Tibial nerve (tissue), 4 donors: ENCODE data around the gene HOMER2. TPM values are rescaled to one million over a fixed set of nuclear protein-coding genes. Genes with fewer than 3 reads are reported as not detected.
"Not testable (repeated sequence)": the region's sequence is repeated elsewhere in the genome, so short reads cannot be mapped to it uniquely, and the experiment has no call there.

Experiments
- DNase-seq, 2 donors: peaks; one replicate each; pipeline ENCODE4 v3.0.0-alpha.2; 2019; ENCODE audit warnings: low spot score in 2 of 2
- H3K27ac ChIP-seq, 4 donors: fragments of 200-600 bp; sonication (generic) in 3 of 4; one replicate each; pipeline ENCODE4 v1.5.1; 2017 to 2019; ENCODE audit warnings: mild to moderate bottlenecking in 1 of 4
- H3K27me3 ChIP-seq, 2 donors: fragments of 200-600 bp; sonication (generic) in 1 of 2; one replicate each; pipeline versions ENCODE4 v1.5.1 to v1.6.0; 2017 to 2019
- H3K36me3 ChIP-seq, 3 donors: fragments of 200-600 bp; sonication (generic); one replicate each; pipeline ENCODE4 v1.5.1; 2018 to 2019
- H3K4me1 ChIP-seq, 4 donors: fragments of 200-600 bp; sonication (generic) in 3 of 4; one replicate each; pipeline ENCODE4 v1.5.1; 2017 to 2019
- H3K4me3 ChIP-seq, 4 donors: fragments of 200-600 bp; sonication (generic) in 3 of 4; one replicate each; pipeline ENCODE4 v1.5.1; 2017 to 2019; ENCODE audit warnings: mild to moderate bottlenecking in 1 of 4, moderate library complexity in 1 of 4
- H3K9me3 ChIP-seq, 4 donors: fragments of 200-600 bp; sonication (generic) in 3 of 4; one replicate each; pipeline ENCODE4 v1.5.1; 2017 to 2019
- EP300 ChIP-seq, 2 donors: sonication (generic); formaldehyde crosslinking; IDR thresholded peaks; one replicate each; pipeline ENCODE4 v1.6.1; 2017; ENCODE audit warnings: antibody characterized with exemption in 2 of 2, mild to moderate bottlenecking in 1 of 2
- POLR2A ChIP-seq, 2 donors: fragments of 450-650 bp; IDR thresholded peaks; one replicate each; pipeline ENCODE4 v1.6.1; 2017; ENCODE audit warnings: antibody characterized with exemption in 2 of 2, mild to moderate bottlenecking in 2 of 2, moderate library complexity in 2 of 2
- whole genome bisulfite sequencing, 2 donors: methylation state at CpG; one replicate each; pipeline ENCODE4 v1.1.5; 2018; 5-methylcytosine and 5-hydroxymethylcytosine counted together
- total RNA-seq, 4 donors: library from RNA; depleted of rRNA; stranded (reverse); fragments of >200 nt; gene quantifications; one replicate each; pipeline ENCODE4 v1.1.0, GENCODE V29; 2016
- TF ChIP-seq, protein P1 (sequence below), 5 experiments: fragments of 200-600 bp in 3 of 5; fragments of 450-650 bp in 2 of 5; sonication (generic) in 3 of 5; IDR thresholded peaks; one replicate each; pipeline ENCODE4 v1.5.1; 2016 to 2019; ENCODE audit warnings: antibody characterized with exemption in 5 of 5, mild to moderate bottlenecking in 3 of 5, moderate library complexity in 2 of 5

The HOMER2 gene
- total RNA-seq, 4 donors from 2014 or later = 25.5 to 950 (median 39.0) TPM

DNA sequence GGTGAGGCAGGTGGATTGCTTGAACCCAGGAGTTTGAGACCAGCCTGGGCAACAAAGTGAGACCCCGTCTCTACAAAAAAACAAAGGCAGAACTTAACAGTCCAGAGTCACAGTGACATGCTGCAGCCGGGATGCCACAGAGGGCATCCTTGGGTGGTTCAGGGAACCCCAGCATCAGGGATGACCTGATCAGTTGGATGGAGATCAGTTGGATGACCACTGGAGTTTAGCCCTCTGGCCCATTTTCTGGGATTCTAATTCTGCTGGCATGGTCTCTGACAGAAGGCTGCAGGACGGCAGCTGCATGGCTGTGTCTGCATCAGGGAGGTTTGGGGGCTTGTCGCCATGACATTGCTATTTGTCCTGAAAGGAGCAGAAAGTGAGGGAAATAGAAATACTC lies 123.3 kb downstream of the HOMER2 start:
- Histone ChIP-seq H3K27me3 (no peaks in the 10 kb centered on the region), H3K4me1 (no peaks in the 10 kb centered on the region), H3K27ac (no peak overlapping the region), H3K9me3 (no peaks in the 10 kb centered on the region), H3K4me3 (no peak overlapping the region), H3K36me3 (peaks cover 4 to 98% (median 39%) of the 10 kb centered on the region in 3 donors)
- peak in 1 of 2 donors; percentile 3 for DNase-seq
- WGBS, 2 donors = 91 to 95% methylated on average over 4 of the region's 4 CpGs
- no peak for TF ChIP-seq EP300 (IDR thresholded peaks at IDR 0.05)
- TF ChIP-seq POLR2A (IDR thresholded peaks at IDR 0.05) = no peak
- TF ChIP-seq, protein P1, sequence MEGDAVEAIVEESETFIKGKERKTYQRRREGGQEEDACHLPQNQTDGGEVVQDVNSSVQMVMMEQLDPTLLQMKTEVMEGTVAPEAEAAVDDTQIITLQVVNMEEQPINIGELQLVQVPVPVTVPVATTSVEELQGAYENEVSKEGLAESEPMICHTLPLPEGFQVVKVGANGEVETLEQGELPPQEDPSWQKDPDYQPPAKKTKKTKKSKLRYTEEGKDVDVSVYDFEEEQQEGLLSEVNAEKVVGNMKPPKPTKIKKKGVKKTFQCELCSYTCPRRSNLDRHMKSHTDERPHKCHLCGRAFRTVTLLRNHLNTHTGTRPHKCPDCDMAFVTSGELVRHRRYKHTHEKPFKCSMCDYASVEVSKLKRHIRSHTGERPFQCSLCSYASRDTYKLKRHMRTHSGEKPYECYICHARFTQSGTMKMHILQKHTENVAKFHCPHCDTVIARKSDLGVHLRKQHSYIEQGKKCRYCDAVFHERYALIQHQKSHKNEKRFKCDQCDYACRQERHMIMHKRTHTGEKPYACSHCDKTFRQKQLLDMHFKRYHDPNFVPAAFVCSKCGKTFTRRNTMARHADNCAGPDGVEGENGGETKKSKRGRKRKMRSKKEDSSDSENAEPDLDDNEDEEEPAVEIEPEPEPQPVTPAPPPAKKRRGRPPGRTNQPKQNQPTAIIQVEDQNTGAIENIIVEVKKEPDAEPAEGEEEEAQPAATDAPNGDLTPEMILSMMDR (IDR thresholded peaks at IDR 0.05) = no peak

DNA sequence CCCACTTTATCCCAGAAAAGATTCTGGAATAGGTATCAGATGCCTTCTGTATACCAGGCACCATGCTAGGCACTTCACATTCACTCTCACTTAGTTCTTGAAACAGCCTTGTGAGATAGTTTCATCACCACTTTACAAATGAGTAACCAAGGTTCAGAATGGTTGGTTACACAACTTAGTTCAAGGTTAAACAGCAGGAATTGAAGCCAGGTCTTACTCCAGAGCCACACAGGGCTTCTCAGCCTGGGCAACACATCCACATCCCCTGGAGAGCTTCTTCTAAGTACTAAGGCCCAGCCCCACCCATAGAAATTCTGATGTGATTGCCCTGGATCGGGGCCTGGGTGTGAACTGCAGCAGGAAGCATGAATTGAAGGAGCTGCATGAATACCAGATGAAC lies 124.4 kb downstream of the HOMER2 start:
- H3K27ac ChIP-seq = no peak overlapping the region
- TF ChIP-seq, protein P1 (IDR thresholded peaks at IDR 0.05) = no peak
- no peak for TF ChIP-seq EP300 (IDR thresholded peaks at IDR 0.05)
- no peak for TF ChIP-seq POLR2A (IDR thresholded peaks at IDR 0.05)
- 55 to 72% methylated on average over 1 of the region's 1 CpG for whole genome bisulfite sequencing, 2 donors
- H3K9me3 ChIP-seq = no peaks in the 10 kb centered on the region
- H3K36me3 ChIP-seq = peaks cover 4 to 96% (median 38%) of the 10 kb centered on the region in 3 donors
- H3K4me1 ChIP-seq = no peaks in the 10 kb centered on the region
- no peak for DNase-seq
- no peaks in the 10 kb centered on the region for H3K27me3 ChIP-seq
- no peak overlapping the region for H3K4me3 ChIP-seq

DNA sequence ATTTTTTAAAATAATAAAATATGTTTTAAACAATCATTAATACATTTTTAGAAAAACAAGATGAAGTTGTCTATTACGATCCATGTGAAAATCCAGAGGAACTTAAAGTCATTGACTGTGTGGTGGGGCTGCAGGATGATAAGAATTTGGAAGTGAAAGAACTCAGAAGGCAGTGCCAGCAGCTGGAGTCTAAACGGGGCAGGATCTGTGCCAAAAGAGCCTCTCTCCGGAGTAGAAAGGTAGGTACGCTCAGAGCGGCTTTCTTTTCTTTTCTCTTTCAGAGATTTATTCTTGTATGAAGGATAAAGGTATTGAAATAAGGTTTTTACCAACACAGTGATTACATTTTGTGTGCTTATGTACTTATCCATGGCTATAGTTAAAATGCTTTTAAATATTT lies 129.5 kb downstream of the HOMER2 start:
- TF ChIP-seq, protein P1 (IDR thresholded peaks at IDR 0.05) = no peak
- TF ChIP-seq POLR2A (IDR thresholded peaks at IDR 0.05) (no peak), EP300 (IDR thresholded peaks at IDR 0.05) (no peak)
- no peak for DNase-seq
- no peaks in the 10 kb centered on the region for H3K9me3 ChIP-seq
- H3K27me3 ChIP-seq = no peaks in the 10 kb centered on the region
- H3K36me3 ChIP-seq = peaks cover 4 to 90% (median 33%) of the 10 kb centered on the region in 3 donors
- no peaks in the 10 kb centered on the region for H3K4me1 ChIP-seq
- H3K4me3 ChIP-seq = no peak overlapping the region
- no peak overlapping the region for H3K27ac ChIP-seq
- 88 to 89% methylated on average over 5 of the region's 5 CpGs for WGBS, 2 donors

DNA sequence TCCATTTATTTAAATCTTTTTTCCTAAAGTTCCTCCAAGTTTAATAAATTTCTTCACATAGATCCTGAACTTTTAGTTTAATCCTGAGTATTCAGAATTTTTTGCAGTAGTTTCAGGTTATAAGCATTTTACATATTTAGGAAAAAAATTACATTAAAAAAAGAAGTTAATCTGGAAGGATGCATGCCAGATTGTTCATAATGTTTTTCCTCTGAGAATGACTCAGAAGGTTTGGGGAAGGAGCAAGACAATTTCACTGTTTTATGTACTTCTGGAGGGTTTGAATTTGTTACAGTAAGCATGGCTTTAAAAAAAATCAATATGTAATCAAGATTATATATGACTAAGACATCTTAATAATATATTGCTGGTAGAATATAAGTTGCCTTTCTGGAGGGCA lies 130.7 kb downstream of the HOMER2 start:
- not testable (repeated sequence) for H3K9me3 ChIP-seq, DNase-seq, H3K4me1 ChIP-seq, H3K27ac ChIP-seq, H3K4me3 ChIP-seq, H3K27me3 ChIP-seq
- peaks cover 4 to 90% (median 37%) of the 10 kb centered on the region in 3 donors for H3K36me3 ChIP-seq

DNA sequence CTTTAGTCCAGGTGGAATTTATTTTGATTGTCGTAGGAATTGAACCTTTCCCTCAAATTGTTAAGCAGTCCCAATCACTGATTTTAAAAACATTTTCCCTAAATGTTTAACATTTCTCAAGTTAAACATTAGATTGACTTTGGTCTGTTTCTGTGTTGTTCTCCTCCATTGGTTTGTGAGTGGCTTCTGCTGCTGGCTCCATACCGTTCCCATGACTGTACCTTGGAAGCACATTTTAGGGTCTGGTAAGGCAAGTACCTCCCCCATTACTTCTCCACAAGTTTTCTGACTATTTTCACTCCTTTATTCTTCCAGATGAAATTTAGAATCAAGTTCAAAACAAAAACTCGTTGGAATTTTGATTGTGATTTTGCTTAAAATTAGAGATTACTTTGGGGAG lies 131.1 kb downstream of the HOMER2 start:
- not testable (repeated sequence) for H3K27me3 ChIP-seq, H3K4me3 ChIP-seq, H3K9me3 ChIP-seq, H3K27ac ChIP-seq, DNase-seq, H3K4me1 ChIP-seq
- WGBS, 2 donors = 86 to 87% methylated on average over 3 of the region's 3 CpGs
- peaks cover 4 to 90% (median 36%) of the 10 kb centered on the region in 3 donors for H3K36me3 ChIP-seq

DNA sequence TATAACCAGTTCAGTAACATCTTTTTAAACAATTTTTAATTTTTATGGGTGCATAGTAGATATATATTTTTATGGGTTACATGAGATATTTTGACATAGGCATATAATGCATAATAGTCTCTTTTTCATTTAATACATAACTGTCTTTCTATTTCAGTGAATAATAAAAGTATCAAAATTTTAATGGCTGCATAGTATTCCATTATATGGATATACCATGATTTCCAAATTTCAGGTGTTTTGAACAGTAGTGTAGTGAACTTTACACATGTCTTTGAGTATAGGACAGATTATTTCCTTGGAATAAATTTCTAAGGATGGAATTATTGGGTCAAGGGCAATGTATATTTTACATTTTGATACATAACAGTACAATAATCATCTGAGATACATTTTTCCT lies 132.4 kb downstream of the HOMER2 start:
- no peaks in the 10 kb centered on the region for H3K27me3 ChIP-seq
- no peaks in the 10 kb centered on the region for H3K9me3 ChIP-seq
- TF ChIP-seq, protein P1 (IDR thresholded peaks at IDR 0.05) = no peak
- TF ChIP-seq EP300 (IDR thresholded peaks at IDR 0.05) (no peak), POLR2A (IDR thresholded peaks at IDR 0.05) (no peak)
- H3K4me3 ChIP-seq = no peak overlapping the region
- DNase-seq = no peak
- peaks cover 6 to 90% (median 30%) of the 10 kb centered on the region in 3 donors for H3K36me3 ChIP-seq
- no peak overlapping the region for H3K27ac ChIP-seq
- H3K4me1 ChIP-seq = no peaks in the 10 kb centered on the region
